ENCODE measurements around the gene COL6A2.
A peak's percentile ranks its signal among the peaks of the same experiment; 100 is the strongest.

Gene COL6A2

GRCh38 chr21:46120301-46121285, 22.7 kb downstream of the COL6A2 start:
- Histone ChIP-seq H3K27ac (peak overlapping the region in 1 of 2 donors; percentile 4), H3K4me3 (no peak overlapping the region)
- peak; percentile 67 for DNase-seq (ENCODE audit: low spot score)
- TF ChIP-seq, protein P1, sequence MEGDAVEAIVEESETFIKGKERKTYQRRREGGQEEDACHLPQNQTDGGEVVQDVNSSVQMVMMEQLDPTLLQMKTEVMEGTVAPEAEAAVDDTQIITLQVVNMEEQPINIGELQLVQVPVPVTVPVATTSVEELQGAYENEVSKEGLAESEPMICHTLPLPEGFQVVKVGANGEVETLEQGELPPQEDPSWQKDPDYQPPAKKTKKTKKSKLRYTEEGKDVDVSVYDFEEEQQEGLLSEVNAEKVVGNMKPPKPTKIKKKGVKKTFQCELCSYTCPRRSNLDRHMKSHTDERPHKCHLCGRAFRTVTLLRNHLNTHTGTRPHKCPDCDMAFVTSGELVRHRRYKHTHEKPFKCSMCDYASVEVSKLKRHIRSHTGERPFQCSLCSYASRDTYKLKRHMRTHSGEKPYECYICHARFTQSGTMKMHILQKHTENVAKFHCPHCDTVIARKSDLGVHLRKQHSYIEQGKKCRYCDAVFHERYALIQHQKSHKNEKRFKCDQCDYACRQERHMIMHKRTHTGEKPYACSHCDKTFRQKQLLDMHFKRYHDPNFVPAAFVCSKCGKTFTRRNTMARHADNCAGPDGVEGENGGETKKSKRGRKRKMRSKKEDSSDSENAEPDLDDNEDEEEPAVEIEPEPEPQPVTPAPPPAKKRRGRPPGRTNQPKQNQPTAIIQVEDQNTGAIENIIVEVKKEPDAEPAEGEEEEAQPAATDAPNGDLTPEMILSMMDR (IDR thresholded peaks at IDR 0.05) = no peak

- TF ChIP-seq, protein P1 (IDR thresholded peaks at IDR 0.05) = no peak
- no peak overlapping the region for H3K4me3 ChIP-seq
- DNase-seq (ENCODE audit: low spot score) = peak; percentile 70
- H3K27ac ChIP-seq = peak overlapping the region in 1 of 2 donors; percentile 45
Measured at GRCh38 chr21:46121286-46122221, 23.6 kb downstream of the COL6A2 start.

GRCh38 chr21:46122237-46122671, 24.3 kb downstream of the COL6A2 start:
- Histone ChIP-seq H3K4me3 (no peak overlapping the region), H3K27ac (peak overlapping the region in 1 of 2 donors; percentile 45)
- peak; percentile 66 for DNase-seq (ENCODE audit: low spot score)
- TF ChIP-seq, protein P1 (IDR thresholded peaks at IDR 0.05) = no peak

DNA sequence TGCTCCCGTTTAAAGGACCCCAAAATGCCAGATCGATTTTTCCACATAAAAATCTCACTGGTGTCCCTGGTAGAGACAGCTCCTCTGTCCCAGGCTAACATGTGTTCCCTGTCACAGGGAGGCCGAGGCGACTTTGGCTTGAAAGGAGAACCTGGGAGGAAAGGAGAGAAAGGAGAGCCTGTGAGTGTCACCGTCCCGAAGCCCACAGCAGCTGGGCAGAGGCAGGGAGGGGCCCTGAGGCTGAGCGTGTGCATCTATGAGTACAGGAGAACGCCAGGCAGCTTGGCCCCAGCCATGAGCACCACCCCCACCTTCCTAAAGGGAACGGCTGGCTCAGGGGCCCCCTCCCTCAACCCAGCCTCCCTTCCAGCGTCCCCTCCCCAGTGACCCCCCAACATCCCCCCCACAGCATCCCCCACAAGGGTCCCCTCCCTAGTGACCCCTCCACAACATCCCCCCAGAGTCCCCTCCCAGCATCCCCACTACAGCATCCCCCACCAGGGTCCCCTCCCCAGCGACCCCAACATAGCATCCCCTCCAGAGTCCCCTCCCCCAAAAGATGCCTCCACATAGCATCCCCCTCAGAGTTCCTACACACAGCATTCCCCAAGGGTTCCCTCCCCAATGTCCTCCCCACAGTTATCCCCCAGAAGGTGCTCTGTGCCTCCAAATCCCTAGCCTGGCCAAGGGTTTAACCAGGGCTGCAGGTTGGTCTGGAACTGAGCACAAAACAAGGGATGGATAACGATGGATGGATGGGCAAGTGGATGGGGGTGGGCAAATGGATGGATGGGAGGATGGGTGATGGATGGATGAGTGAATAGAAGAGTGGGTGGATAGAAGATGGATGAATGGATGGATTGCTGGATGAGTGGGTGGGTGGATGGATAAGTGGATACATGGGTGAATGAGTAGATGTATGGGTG, 25.1 kb downstream of the COL6A2 start:
- peak; percentile 62 for DNase-seq (ENCODE audit: low spot score)
- H3K4me3 ChIP-seq = no peak overlapping the region
- TF ChIP-seq, protein P1 (IDR thresholded peaks at IDR 0.05) = no peak
- H3K27ac ChIP-seq = peak overlapping the region in 1 of 2 donors; percentile 45

- peak overlapping the region in 1 of 2 donors; percentile 13 for H3K27ac ChIP-seq
- TF ChIP-seq, protein P1 (IDR thresholded peaks at IDR 0.05) = no peak
- peak; percentile 64 for DNase-seq (ENCODE audit: low spot score)
- no peak overlapping the region for H3K4me3 ChIP-seq
Measured at GRCh38 chr21:46124083-46124925, 26.4 kb downstream of the COL6A2 start.

Data from coronary artery (tissue), 2 donors.